Activated naive CD4-positive, alpha-beta T cell treated with anti-CD3 and anti-CD28 coated beads, Interleukin-2, amount 50 U/mL, for 72 hours (primary cell): Measurements from ENCODE around the gene TTBK1. TPM values are rescaled to one million over a fixed set of nuclear protein-coding genes. Genes with fewer than 3 reads are reported as not detected.
A peak's percentile ranks its signal among the peaks of the same experiment; 100 is the strongest.

ENCODE experiments used
- ATAC-seq, 2 donors: fragments of 150-1000 bp; cut with Tn5 transposase; 2 replicates each; pipeline ENCODE4 v1.10.0; 2021; ENCODE audit warnings: mild to moderate bottlenecking in 2 of 2, moderate library complexity in 2 of 2
- DNase-seq, 2 donors: peaks; one replicate each; pipeline ENCODE4 v3.0.0; 2021 to 2022; ENCODE audit warnings: low spot score in 2 of 2
- H3K27ac Mint-ChIP-seq, 2 donors: one replicate each; pipeline ENCODE4 v1.8.0; 2022; ENCODE audit warnings: mild to moderate bottlenecking in 2 of 2, mixed read lengths in 2 of 2
- H3K36me3 Mint-ChIP-seq, 2 donors: one replicate each; pipeline ENCODE4 v1.8.0; 2022; ENCODE audit warnings: mixed read lengths in 2 of 2
- H3K9me3 Mint-ChIP-seq, 2 donors: one replicate each; pipeline ENCODE4 v1.8.0; 2022; ENCODE audit warnings: mixed read lengths in 2 of 2
- total RNA-seq, 2 donors: library from RNA; stranded (reverse); gene quantifications; one replicate each; pipeline ENCODE4 v1.2.3, GENCODE V29; 2022

Gene TTBK1
- total RNA-seq, 2 donors from 2014 or later = 0.09 to 0.37 TPM

DNA sequence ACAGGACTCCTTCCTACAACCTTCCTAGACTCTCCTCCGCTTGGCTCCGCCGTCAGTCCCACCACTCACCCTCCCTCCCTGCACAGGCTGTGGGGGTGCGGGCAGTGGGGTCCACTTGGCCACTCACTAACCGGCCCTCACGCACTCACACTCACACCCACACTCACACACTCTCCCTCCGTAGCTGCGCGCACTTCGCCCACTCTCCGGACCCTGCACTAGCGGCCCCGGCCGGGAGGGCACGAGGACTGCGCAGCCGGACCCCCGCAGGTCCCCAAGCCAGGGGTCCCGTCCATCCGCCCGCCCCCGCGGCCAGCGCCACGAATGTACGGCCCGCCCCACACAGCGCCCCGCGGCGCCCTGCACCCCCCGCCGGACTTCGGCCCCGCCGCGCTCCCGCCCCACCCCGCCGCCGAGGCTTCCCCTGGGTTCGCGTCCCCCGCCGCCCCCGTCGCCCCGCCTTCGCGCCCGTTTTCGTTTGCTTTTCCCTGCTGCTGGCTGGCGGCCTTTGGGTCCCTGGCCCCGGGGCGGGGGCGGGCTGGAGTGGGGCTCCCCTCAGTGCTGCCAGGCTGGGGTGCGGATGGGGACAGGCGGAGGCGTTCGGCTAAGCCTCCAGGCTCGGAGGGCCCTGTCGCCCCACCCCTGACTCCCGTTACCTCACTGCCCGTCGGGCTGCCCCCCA lies 31.8 kb downstream of the TTBK1 start:
- Mint-ChIP-seq H3K9me3 (no peaks in the 10 kb centered on the region), H3K27ac (no peak overlapping the region), H3K36me3 (no peaks in the 10 kb centered on the region)
- DNase-seq (no peak), ATAC-seq (peak; percentile 28 to 45)

DNA sequence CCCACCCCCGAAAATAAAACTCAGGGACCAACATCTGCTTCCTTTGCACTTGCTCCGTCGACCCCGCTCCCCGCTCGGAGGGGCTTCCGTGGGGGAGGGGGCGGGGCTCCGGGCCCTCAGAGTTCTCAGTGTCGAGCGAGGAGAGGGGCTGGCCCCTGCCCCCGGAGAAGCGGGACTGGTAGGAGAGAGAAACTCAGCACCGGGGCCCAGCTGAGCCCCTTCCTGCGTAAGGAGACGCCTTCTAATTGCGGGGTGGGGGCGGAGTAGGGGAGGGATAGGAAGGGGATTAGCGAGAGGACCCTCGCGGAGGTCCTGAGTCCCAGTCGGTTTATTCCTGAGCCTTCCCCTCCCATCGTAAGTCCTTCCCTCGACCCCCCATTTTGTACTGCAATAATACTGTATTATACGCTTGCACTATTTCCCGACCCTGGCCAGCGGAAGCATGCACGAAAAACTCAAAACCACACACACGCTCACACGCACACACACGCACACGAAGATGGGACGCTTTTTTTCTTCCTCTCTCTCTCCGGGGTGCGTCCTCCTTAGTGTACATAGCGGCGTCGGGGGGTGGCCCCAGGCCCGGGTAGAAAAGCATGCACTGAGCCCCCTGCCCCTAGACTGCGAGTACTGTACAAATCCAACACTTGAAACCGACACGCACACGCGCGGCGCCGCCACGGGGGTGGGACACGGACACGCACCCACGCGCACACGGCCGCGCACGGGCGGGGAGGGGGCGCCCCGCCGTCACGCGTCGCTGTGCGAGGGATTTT lies 32.7 kb downstream of the TTBK1 start:
- Mint-ChIP-seq H3K9me3 (no peaks in the 10 kb centered on the region), H3K36me3 (no peaks in the 10 kb centered on the region), H3K27ac (peak overlapping the region in 1 of 2 donors; percentile 14)
- DNase-seq (no peak), ATAC-seq (peak; percentile 39 to 76)

DNA sequence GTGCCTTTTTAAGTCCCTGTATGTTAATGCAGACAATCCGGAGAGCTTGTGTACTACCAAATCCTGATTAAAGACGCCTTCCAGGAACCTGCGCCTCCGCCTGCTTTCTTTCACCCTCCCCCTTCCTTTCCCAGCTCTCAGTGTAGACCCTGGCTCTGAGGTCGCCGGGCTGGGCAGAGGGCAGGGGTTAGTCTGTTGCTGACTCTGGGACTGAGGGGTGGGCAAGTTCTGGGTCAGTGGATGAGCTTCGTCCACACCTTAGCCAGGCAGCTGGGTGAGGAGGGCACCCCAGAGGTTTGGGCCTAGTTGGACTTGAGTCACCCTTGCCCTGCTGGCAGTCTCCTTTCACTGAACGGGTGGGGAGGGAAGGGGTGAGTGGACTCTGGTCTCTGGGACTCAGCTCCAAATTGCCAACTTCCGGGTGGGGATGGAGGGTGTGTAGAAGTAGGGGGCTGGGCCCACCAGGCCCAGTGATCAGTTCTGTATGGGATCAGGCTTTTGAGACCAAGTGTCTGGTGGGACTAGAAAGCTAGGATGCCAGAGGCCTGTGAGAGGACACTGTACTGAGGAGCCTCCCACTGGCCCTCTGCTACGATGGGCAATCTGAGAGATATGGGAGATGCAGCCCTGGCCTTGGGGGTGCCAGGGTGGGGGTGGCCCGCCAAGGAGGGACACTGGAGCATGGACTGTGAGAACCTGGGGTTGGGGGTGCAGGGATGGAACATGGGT lies 33.5 kb downstream of the TTBK1 start:
- DNase-seq (no peak), ATAC-seq (no peak)
- H3K36me3 Mint-ChIP-seq = no peaks in the 10 kb centered on the region
- H3K27ac Mint-ChIP-seq = peak overlapping the region in 1 of 2 donors; percentile 14
- no peaks in the 10 kb centered on the region for H3K9me3 Mint-ChIP-seq

DNA sequence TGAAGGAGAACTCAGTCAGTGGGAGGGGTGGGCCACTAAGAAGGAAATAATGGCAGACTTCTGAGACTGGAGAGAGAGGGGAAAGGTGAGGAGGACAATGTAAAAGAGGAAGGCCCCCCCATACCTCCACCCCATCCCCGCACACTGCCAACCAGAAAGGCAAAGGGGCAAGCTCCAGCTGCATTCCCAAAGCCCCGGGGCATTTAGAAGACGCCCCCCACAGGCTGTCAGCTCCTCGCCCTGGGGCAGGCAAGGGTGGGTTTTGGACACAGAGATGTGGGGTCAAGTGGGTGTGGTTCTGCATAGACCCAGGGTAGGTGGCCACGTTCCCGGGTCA lies 34.0 kb downstream of the TTBK1 start:
- no peak for ATAC-seq
- DNase-seq = no peak
- Mint-ChIP-seq H3K27ac (peak overlapping the region in 1 of 2 donors; percentile 14), H3K9me3 (no peaks in the 10 kb centered on the region), H3K36me3 (no peaks in the 10 kb centered on the region)

DNA sequence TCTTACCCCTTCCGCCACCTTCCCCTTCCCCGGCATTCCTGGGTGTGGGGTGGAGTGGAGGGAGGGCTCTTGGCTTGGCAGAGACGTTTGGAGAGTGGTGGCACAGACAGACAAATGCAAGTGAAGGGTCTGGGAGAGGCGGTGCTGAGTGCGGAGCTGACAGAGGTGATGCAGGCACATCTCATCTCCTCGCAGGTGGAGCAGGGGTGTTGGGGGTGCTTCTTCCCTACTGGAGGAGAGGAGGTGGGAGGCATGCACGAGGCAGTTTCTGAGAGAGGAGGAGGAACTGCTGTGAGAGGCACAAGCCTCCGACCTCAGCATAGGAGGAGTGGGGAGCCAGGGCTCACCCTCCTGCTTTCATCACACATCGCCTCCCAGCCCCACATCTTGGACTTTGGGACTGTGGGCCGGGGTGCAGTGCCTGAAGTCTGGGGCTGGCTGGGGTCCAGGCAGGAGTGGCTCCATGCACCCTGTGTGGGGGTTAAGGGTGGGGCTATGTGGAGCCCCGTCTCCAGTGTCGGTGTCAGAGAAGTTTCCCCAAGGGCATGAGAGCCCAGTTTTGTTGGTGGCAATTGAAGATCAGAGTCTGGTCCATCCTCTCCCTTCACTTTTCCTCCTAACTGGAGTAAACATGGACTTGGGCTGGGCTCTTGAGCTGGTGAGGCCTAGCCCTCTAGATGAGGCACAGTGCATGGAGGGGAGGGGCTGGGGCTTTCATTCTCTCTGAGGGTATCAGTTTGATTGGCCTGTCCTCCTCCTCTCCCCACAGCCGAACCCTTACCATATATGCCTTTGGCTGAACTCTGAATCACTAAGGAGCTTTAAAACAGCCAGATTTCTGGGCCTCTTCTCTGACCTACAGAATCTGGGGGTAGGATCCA lies 34.6 kb downstream of the TTBK1 start:
- H3K9me3 Mint-ChIP-seq = no peaks in the 10 kb centered on the region
- H3K36me3 Mint-ChIP-seq = no peaks in the 10 kb centered on the region
- H3K27ac Mint-ChIP-seq = no peak overlapping the region
- no peak for DNase-seq
- ATAC-seq = no peak

DNA sequence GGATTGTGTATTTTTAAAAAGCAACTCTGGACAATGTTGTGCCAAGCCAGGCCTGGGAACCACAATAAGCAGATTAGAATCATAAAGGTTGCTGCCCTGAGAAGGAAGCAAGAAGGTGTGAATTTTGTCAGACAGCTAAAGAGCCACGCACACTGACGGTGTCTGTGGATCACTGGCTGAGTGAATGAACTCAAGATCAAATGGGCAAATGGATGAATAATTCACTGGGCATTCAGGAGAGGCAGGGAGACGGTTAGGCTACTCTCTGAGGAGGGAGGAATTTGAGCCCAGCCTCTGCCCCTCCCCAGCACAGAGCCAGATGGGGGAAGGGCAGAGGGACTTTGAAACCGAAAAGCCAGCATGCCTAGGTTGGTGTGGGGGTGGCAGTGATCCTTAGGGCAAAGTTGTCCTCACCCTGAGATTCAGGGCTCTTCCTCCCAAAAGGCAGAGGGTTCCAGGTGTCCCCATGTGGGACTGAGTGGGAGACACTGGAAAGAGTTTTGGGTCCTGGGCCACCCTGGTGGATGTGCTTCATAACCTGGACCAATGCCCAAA lies 35.3 kb downstream of the TTBK1 start:
- DNase-seq (no peak), ATAC-seq (no peak)
- H3K36me3 Mint-ChIP-seq = no peaks in the 10 kb centered on the region
- no peaks in the 10 kb centered on the region for H3K9me3 Mint-ChIP-seq
- H3K27ac Mint-ChIP-seq = no peak overlapping the region

DNA sequence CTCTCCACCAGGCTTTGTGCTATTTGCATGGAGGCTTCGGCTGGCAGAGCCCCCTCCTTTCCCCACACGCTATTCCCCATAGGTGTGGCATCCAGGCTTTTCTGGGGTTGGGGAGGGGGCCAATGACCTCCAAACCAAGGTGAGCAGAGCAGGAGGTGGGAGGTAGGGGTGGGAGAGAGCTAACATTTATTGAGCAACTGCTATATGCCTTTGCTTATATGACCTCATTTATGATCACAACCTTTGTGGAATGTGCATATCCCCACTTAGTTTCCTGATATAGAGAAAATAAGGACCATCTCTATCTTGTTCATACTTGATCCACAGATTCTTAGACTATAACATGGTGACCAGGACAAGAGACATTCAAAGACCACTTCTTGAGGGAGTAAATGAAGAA lies 37.0 kb downstream of the TTBK1 start:
- no peak overlapping the region for H3K27ac Mint-ChIP-seq
- H3K9me3 Mint-ChIP-seq = no peaks in the 10 kb centered on the region
- no peaks in the 10 kb centered on the region for H3K36me3 Mint-ChIP-seq

DNA sequence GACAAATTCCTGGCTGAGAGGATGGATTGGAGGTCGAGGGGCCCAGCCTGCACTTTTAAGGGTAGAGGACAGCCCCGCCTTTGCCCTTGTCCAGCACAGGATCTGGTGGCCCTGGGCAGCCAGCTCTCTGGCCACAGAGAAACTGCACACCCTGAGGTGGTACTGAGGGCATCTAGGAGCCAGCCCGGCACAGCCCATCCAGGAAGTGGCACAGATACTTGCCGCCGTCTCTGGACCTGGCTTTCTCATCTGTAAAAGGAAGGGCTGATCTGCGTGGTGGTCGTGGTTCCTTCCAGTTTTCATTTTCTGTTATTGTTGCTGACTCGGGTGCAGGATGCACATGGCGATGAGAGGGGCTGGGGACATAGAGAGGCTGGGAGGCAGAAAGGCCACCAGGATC lies 38.8 kb downstream of the TTBK1 start:
- Mint-ChIP-seq H3K27ac (peak overlapping the region in 1 of 2 donors; percentile 40), H3K9me3 (no peaks in the 10 kb centered on the region), H3K36me3 (no peaks in the 10 kb centered on the region)
- DNase-seq = no peak
- no peak for ATAC-seq

More for the DNA sequence above, 37.0 kb downstream of the TTBK1 start:
- ATAC-seq = no peak
- DNase-seq = no peak

DNA sequence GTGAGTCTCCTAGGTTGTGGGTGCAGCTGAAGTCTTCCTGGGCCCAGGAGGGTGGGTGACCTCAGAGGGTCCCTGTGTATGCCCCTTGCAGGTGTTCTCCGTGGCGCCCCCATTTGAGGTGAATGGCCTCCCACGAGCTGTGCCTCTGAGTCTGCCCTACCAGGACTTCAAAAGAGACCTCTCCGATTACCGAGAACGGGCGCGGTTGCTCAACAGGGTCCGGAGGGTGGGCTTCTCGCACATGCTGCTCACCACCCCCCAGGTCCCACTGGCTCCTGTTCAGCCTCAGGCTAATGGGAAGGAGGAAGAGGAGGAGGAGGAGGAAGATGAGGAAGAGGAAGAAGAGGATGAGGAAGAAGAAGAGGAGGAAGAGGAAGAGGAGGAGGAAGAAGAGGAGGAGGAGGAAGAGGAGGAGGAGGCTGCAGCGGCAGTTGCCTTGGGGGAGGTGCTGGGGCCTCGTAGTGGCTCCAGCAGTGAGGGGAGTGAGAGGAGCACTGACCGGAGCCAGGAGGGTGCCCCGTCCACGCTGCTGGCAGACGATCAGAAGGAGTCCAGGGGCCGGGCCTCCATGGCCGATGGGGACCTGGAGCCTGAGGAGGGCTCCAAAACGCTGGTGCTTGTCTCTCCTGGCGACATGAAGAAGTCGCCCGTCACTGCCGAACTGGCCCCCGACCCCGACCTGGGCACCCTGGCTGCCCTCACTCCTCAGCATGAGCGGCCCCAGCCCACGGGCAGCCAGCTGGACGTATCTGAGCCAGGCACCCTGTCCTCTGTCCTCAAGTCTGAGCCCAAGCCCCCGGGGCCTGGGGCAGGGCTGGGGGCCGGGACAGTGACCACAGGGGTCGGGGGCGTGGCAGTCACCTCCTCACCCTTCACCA lies 39.6 kb downstream of the TTBK1 start:
- Mint-ChIP-seq H3K36me3 (no peaks in the 10 kb centered on the region), H3K9me3 (no peaks in the 10 kb centered on the region), H3K27ac (no peak overlapping the region)
- ATAC-seq (no peak), DNase-seq (no peak)

DNA sequence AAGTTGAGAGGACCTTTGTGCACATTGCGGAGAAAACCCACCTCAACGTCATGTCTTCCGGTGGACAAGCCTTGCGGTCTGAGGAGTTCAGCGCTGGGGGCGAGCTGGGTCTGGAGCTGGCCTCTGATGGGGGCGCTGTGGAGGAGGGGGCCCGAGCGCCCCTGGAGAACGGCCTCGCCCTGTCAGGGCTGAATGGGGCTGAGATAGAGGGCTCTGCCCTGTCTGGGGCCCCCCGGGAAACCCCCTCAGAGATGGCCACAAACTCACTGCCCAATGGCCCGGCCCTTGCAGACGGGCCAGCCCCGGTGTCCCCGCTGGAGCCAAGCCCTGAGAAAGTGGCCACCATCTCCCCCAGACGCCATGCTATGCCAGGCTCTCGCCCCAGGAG lies 40.2 kb downstream of the TTBK1 start:
- DNase-seq (no peak), ATAC-seq (no peak)
- Mint-ChIP-seq H3K27ac (no peak overlapping the region), H3K9me3 (no peaks in the 10 kb centered on the region), H3K36me3 (no peaks in the 10 kb centered on the region)

DNA sequence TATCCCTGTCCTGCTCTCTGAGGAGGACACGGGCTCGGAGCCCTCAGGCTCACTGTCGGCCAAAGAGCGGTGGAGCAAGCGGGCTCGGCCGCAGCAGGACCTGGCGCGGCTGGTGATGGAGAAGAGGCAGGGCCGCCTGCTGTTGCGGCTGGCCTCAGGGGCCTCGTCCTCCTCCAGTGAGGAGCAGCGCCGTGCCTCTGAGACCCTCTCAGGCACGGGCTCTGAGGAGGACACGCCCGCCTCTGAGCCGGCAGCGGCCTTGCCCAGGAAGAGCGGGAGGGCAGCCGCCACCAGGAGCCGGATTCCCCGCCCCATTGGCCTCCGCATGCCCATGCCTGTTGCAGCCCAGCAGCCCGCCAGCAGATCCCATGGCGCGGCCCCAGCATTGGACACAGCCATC lies 40.6 kb downstream of the TTBK1 start:
- no peaks in the 10 kb centered on the region for H3K36me3 Mint-ChIP-seq
- ATAC-seq = no peak
- DNase-seq = no peak
- no peaks in the 10 kb centered on the region for H3K9me3 Mint-ChIP-seq
- no peak overlapping the region for H3K27ac Mint-ChIP-seq

DNA sequence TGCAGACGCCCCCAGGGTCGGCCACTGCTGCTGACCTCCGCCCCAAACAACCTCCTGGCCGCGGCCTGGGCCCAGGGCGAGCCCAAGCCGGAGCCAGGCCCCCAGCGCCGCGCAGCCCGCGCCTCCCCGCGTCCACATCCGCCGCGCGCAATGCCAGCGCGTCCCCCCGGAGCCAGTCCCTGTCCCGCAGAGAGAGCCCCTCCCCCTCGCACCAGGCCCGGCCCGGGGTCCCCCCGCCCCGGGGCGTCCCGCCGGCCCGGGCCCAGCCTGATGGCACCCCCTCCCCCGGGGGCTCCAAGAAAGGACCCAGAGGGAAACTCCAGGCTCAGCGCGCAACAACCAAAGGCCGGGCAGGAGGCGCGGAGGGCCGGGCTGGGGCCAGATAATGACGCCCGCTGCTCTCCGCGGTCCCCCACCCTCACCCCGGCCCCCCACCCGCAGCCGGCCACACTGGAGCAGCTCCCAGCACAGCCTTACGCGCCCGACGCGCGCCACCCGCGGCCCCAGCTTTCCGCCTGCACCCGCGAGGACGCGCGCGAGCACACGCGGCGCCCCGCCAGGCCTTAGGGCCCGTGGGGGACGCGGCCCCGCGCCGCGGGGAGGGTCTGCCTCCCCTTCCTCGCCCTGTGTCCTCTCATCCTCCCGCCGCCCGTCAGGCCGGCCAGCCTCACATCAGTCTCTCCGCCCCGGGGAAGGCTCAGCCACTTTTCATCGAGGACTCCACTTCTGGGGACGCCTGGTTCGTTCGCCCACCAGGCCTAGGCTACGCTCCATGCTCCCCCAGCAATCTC lies 41.9 kb downstream of the TTBK1 start:
- no peak for DNase-seq
- no peaks in the 10 kb centered on the region for H3K9me3 Mint-ChIP-seq
- no peak overlapping the region for H3K27ac Mint-ChIP-seq
- no peak for ATAC-seq
- no peaks in the 10 kb centered on the region for H3K36me3 Mint-ChIP-seq

DNA sequence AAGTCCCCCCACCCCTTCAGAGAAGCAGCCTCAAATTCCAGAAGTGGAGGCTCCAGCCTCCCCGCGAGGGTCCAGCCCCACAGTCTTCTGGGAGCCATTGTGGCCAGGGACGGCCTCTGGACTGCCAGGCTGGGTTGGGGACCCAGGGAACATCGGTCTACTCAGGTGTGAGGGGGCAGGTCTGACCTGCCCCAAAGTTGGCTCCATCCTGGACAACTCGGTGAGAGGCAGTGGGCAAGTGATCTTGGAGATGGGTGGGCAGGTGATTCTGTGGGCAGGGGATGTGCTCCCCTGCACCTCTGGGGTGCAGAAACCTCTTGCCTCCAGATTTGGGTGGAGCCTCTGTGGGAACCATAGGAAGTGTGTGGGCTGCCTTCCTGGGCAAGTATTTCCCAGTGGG lies 42.6 kb downstream of the TTBK1 start:
- DNase-seq (no peak), ATAC-seq (no peak)
- Mint-ChIP-seq H3K36me3 (no peaks in the 10 kb centered on the region), H3K9me3 (no peaks in the 10 kb centered on the region), H3K27ac (no peak overlapping the region)

DNA sequence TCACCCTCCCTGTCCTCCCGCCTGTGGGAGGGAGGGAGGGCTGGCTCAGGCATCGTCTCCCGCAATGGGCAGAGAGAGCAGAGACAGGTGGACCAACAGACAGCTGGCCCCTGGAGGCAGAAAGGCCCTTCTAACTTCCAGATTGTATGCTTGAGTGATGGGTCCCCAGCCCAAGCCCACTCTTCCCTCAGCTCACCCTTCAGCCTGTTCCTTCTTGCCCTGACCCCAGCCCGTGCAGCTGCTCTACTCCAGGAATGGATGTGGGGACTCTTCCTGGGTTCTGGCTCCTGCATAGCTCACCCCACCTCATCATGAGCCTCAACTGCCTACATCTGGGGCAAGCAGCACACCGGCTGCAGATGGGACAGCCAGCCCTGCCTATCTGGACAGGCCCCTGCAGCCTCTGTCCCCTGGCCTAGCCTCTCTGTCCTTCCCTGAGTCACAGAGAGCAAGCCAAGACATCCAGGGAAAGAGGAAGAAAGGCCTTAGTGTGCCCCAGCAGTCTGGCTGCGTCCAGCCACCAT lies 43.2 kb downstream of the TTBK1 start:
- Mint-ChIP-seq H3K27ac (no peak overlapping the region), H3K36me3 (no peaks in the 10 kb centered on the region), H3K9me3 (no peaks in the 10 kb centered on the region)
- DNase-seq (no peak), ATAC-seq (no peak)
